Measurements from ENCODE around the gene INSC. TPM values are rescaled to one million over a fixed set of nuclear protein-coding genes. Genes with fewer than 3 reads are reported as not detected.

INSC gene
- total RNA-seq, 1 donor from 2014 or later, result 4.2 TPM

GRCh38 chr11:15258433-15259165 is 143.9 kb downstream of the INSC start:
- Histone ChIP-seq H3K27ac (ENCODE audit: low read depth, low read length) (no peak overlapping the region), H3K9ac (ENCODE audit: low read depth in 1 of 3, low read length in 3 of 3) (no peak overlapping the region), H3K4me1 (ENCODE audit: control insufficient read depth in 3 of 3, insufficient read depth in 3 of 3, low read length in 3 of 3) (no peaks in the 10 kb centered on the region), H3K36me3 (ENCODE audit: control insufficient read depth in 3 of 3, insufficient read depth in 3 of 3, low read length in 3 of 3) (no peaks in the 10 kb centered on the region), H3K27me3 (ENCODE audit: control insufficient read depth in 3 of 3, insufficient read depth in 3 of 3, low read length in 3 of 3) (no peaks in the 10 kb centered on the region), H3K9me3 (ENCODE audit: control insufficient read depth in 3 of 3, low read length in 3 of 3) (no peaks in the 10 kb centered on the region), H3K4me3 (ENCODE audit: low read length in 3 of 3) (no peak overlapping the region)

- H3K9me3 ChIP-seq (ENCODE audit: control insufficient read depth in 3 of 3, low read length in 3 of 3), result peaks cover 0 to 3% (median 0%) of the 10 kb centered on the region in 3 donors
- no peak overlapping the region for H3K4me3 ChIP-seq (ENCODE audit: low read length in 3 of 3)
- H3K4me1 ChIP-seq (ENCODE audit: control insufficient read depth in 3 of 3, insufficient read depth in 3 of 3, low read length in 3 of 3), result no peaks in the 10 kb centered on the region
- H3K27me3 ChIP-seq (ENCODE audit: control insufficient read depth in 3 of 3, insufficient read depth in 3 of 3, low read length in 3 of 3), result no peaks in the 10 kb centered on the region
- H3K9ac ChIP-seq (ENCODE audit: low read depth in 1 of 3, low read length in 3 of 3), result no peak overlapping the region
- no peak overlapping the region for H3K27ac ChIP-seq (ENCODE audit: low read depth, low read length)
- no peaks in the 10 kb centered on the region for H3K36me3 ChIP-seq (ENCODE audit: control insufficient read depth in 3 of 3, insufficient read depth in 3 of 3, low read length in 3 of 3)
These were observed 152.3 kb downstream of the INSC start for GRCh38 chr11:15266999-15267398.

GRCh38 chr11:15268598-15268997 is 153.9 kb downstream of the INSC start:
- Histone ChIP-seq H3K27me3 (ENCODE audit: control insufficient read depth in 3 of 3, insufficient read depth in 3 of 3, low read length in 3 of 3) (no peaks in the 10 kb centered on the region), H3K27ac (ENCODE audit: low read depth, low read length) (no peak overlapping the region), H3K9me3 (ENCODE audit: control insufficient read depth in 3 of 3, low read length in 3 of 3) (peaks cover 0 to 3% (median 0%) of the 10 kb centered on the region in 3 donors), H3K9ac (ENCODE audit: low read depth in 1 of 3, low read length in 3 of 3) (no peak overlapping the region), H3K4me3 (ENCODE audit: low read length in 3 of 3) (no peak overlapping the region), H3K4me1 (ENCODE audit: control insufficient read depth in 3 of 3, insufficient read depth in 3 of 3, low read length in 3 of 3) (no peaks in the 10 kb centered on the region), H3K36me3 (ENCODE audit: control insufficient read depth in 3 of 3, insufficient read depth in 3 of 3, low read length in 3 of 3) (no peaks in the 10 kb centered on the region)

- Histone ChIP-seq H3K4me3 (ENCODE audit: low read length in 3 of 3) (no peak overlapping the region), H3K9me3 (ENCODE audit: control insufficient read depth in 3 of 3, low read length in 3 of 3) (no peaks in the 10 kb centered on the region), H3K27ac (ENCODE audit: low read depth, low read length) (no peak overlapping the region)
These were observed 160.4 kb downstream of the INSC start for GRCh38 chr11:15275141-15275540.

GRCh38 chr11:15276621-15277020 is 161.9 kb downstream of the INSC start:
- Histone ChIP-seq H3K4me1 (ENCODE audit: control insufficient read depth in 3 of 3, insufficient read depth in 3 of 3, low read length in 3 of 3) (no peaks in the 10 kb centered on the region), H3K4me3 (ENCODE audit: low read length in 3 of 3) (no peak overlapping the region), H3K9ac (ENCODE audit: low read depth in 1 of 3, low read length in 3 of 3) (no peak overlapping the region), H3K27me3 (ENCODE audit: control insufficient read depth in 3 of 3, insufficient read depth in 3 of 3, low read length in 3 of 3) (no peaks in the 10 kb centered on the region), H3K9me3 (ENCODE audit: control insufficient read depth in 3 of 3, low read length in 3 of 3) (no peaks in the 10 kb centered on the region), H3K27ac (ENCODE audit: low read depth, low read length) (no peak overlapping the region), H3K36me3 (ENCODE audit: control insufficient read depth in 3 of 3, insufficient read depth in 3 of 3, low read length in 3 of 3) (no peaks in the 10 kb centered on the region)

More at GRCh38 chr11:15275141-15275540, 160.4 kb downstream of the INSC start:
- Histone ChIP-seq H3K27me3 (ENCODE audit: control insufficient read depth in 3 of 3, insufficient read depth in 3 of 3, low read length in 3 of 3) (no peaks in the 10 kb centered on the region), H3K4me1 (ENCODE audit: control insufficient read depth in 3 of 3, insufficient read depth in 3 of 3, low read length in 3 of 3) (no peaks in the 10 kb centered on the region), H3K36me3 (ENCODE audit: control insufficient read depth in 3 of 3, insufficient read depth in 3 of 3, low read length in 3 of 3) (no peaks in the 10 kb centered on the region), H3K9ac (ENCODE audit: low read depth in 1 of 3, low read length in 3 of 3) (no peak overlapping the region)

- H3K4me1 ChIP-seq (ENCODE audit: control insufficient read depth in 3 of 3, insufficient read depth in 3 of 3, low read length in 3 of 3), result no peaks in the 10 kb centered on the region
- H3K27ac ChIP-seq (ENCODE audit: low read depth, low read length), result no peak overlapping the region
- H3K27me3 ChIP-seq (ENCODE audit: control insufficient read depth in 3 of 3, insufficient read depth in 3 of 3, low read length in 3 of 3), result no peaks in the 10 kb centered on the region
- H3K9ac ChIP-seq (ENCODE audit: low read depth in 1 of 3, low read length in 3 of 3), result no peak overlapping the region
- no peak overlapping the region for H3K4me3 ChIP-seq (ENCODE audit: low read length in 3 of 3)
- H3K9me3 ChIP-seq (ENCODE audit: control insufficient read depth in 3 of 3, low read length in 3 of 3), result no peaks in the 10 kb centered on the region
- no peaks in the 10 kb centered on the region for H3K36me3 ChIP-seq (ENCODE audit: control insufficient read depth in 3 of 3, insufficient read depth in 3 of 3, low read length in 3 of 3)
These were observed 163.4 kb downstream of the INSC start for GRCh38 chr11:15278128-15278527.

- Histone ChIP-seq H3K27me3 (ENCODE audit: control insufficient read depth in 3 of 3, insufficient read depth in 3 of 3, low read length in 3 of 3) (no peaks in the 10 kb centered on the region), H3K4me3 (ENCODE audit: low read length in 3 of 3) (no peak overlapping the region), H3K36me3 (ENCODE audit: control insufficient read depth in 3 of 3, insufficient read depth in 3 of 3, low read length in 3 of 3) (no peaks in the 10 kb centered on the region), H3K9me3 (ENCODE audit: control insufficient read depth in 3 of 3, low read length in 3 of 3) (no peaks in the 10 kb centered on the region), H3K27ac (ENCODE audit: low read depth, low read length) (no peak overlapping the region), H3K9ac (ENCODE audit: low read depth in 1 of 3, low read length in 3 of 3) (no peak overlapping the region), H3K4me1 (ENCODE audit: control insufficient read depth in 3 of 3, insufficient read depth in 3 of 3, low read length in 3 of 3) (no peaks in the 10 kb centered on the region)
These were observed 165.7 kb downstream of the INSC start for GRCh38 chr11:15280393-15280792.

- no peaks in the 10 kb centered on the region for H3K27me3 ChIP-seq (ENCODE audit: control insufficient read depth in 3 of 3, insufficient read depth in 3 of 3, low read length in 3 of 3)
- no peaks in the 10 kb centered on the region for H3K9me3 ChIP-seq (ENCODE audit: control insufficient read depth in 3 of 3, low read length in 3 of 3)
- no peak overlapping the region for H3K4me3 ChIP-seq (ENCODE audit: low read length in 3 of 3)
- no peak overlapping the region for H3K9ac ChIP-seq (ENCODE audit: low read depth in 1 of 3, low read length in 3 of 3)
- H3K4me1 ChIP-seq (ENCODE audit: control insufficient read depth in 3 of 3, insufficient read depth in 3 of 3, low read length in 3 of 3), result no peaks in the 10 kb centered on the region
- no peak overlapping the region for H3K27ac ChIP-seq (ENCODE audit: low read depth, low read length)
- no peaks in the 10 kb centered on the region for H3K36me3 ChIP-seq (ENCODE audit: control insufficient read depth in 3 of 3, insufficient read depth in 3 of 3, low read length in 3 of 3)
These were observed 168.0 kb downstream of the INSC start for GRCh38 chr11:15282754-15283153.

- Histone ChIP-seq H3K4me1 (ENCODE audit: control insufficient read depth in 3 of 3, insufficient read depth in 3 of 3, low read length in 3 of 3) (no peaks in the 10 kb centered on the region), H3K36me3 (ENCODE audit: control insufficient read depth in 3 of 3, insufficient read depth in 3 of 3, low read length in 3 of 3) (no peaks in the 10 kb centered on the region), H3K9me3 (ENCODE audit: control insufficient read depth in 3 of 3, low read length in 3 of 3) (no peaks in the 10 kb centered on the region), H3K4me3 (ENCODE audit: low read length in 3 of 3) (no peak overlapping the region), H3K9ac (ENCODE audit: low read depth in 1 of 3, low read length in 3 of 3) (no peak overlapping the region), H3K27ac (ENCODE audit: low read depth, low read length) (no peak overlapping the region), H3K27me3 (ENCODE audit: control insufficient read depth in 3 of 3, insufficient read depth in 3 of 3, low read length in 3 of 3) (no peaks in the 10 kb centered on the region)
These were observed 171.7 kb downstream of the INSC start for GRCh38 chr11:15286465-15286864.

- Histone ChIP-seq H3K36me3 (ENCODE audit: control insufficient read depth in 3 of 3, insufficient read depth in 3 of 3, low read length in 3 of 3) (no peaks in the 10 kb centered on the region), H3K27me3 (ENCODE audit: control insufficient read depth in 3 of 3, insufficient read depth in 3 of 3, low read length in 3 of 3) (no peaks in the 10 kb centered on the region), H3K9ac (ENCODE audit: low read depth in 1 of 3, low read length in 3 of 3) (no peak overlapping the region), H3K4me1 (ENCODE audit: control insufficient read depth in 3 of 3, insufficient read depth in 3 of 3, low read length in 3 of 3) (no peaks in the 10 kb centered on the region), H3K4me3 (ENCODE audit: low read length in 3 of 3) (no peak overlapping the region), H3K27ac (ENCODE audit: low read depth, low read length) (no peak overlapping the region), H3K9me3 (ENCODE audit: control insufficient read depth in 3 of 3, low read length in 3 of 3) (no peaks in the 10 kb centered on the region)
These were observed 174.1 kb downstream of the INSC start for GRCh38 chr11:15288863-15289262.

Measured in skeletal muscle tissue (tissue), 4 donors.